Lung (tissue), 12 donors: Measurements from ENCODE around the gene EFNA5. TPM values are rescaled to one million over a fixed set of nuclear protein-coding genes. Genes with fewer than 3 reads are reported as not detected.

Experiments used
- ATAC-seq: fragments of 200-7000 bp; cut with Tn5 transposase; one replicate; pipeline ENCODE4 v1.9.1; 2020; ENCODE audit warnings: moderate number of reproducible peaks; ENCODE audit not compliant: insufficient read depth, low FRiP score
- DNase-seq, 3 donors: peaks; one replicate each; pipeline ENCODE4 v3.0.0-alpha.2; 2013 to 2017
- H3K27ac ChIP-seq, 2 donors: one replicate each; pipeline ENCODE4 v1.5.1; 2013; ENCODE audit warnings: mild to moderate bottlenecking in 2 of 2, moderate library complexity in 2 of 2, control low read depth in 1 of 2, inconsistent platforms in 1 of 2, low read depth in 1 of 2, low read length in 1 of 2
- H3K27me3 ChIP-seq, 3 donors: one replicate each; pipeline ENCODE4 v1.5.1; 2013; ENCODE audit warnings: low read length in 2 of 3; ENCODE audit not compliant: control insufficient read depth in 3 of 3, insufficient read depth in 3 of 3
- H3K36me3 ChIP-seq, 4 donors: one replicate each; pipeline ENCODE4 v1.5.1; 2013; ENCODE audit warnings: low read length in 4 of 4, mild to moderate bottlenecking in 1 of 4, moderate library complexity in 1 of 4; ENCODE audit not compliant: control insufficient read depth in 4 of 4, insufficient read depth in 4 of 4
- H3K4me1 ChIP-seq, 5 donors: one replicate each; pipeline ENCODE4 v1.5.1; 2013; ENCODE audit warnings: low read length in 5 of 5, mild to moderate bottlenecking in 2 of 5, moderate library complexity in 1 of 5; ENCODE audit not compliant: control insufficient read depth in 5 of 5, insufficient read depth in 5 of 5
- H3K4me3 ChIP-seq: one replicate; pipeline ENCODE4 v1.5.1; 2013; ENCODE audit warnings: mild to moderate bottlenecking, control low read depth, moderate library complexity
- H3K9ac ChIP-seq, 2 donors: one replicate each; pipeline ENCODE4 v1.5.1; 2013; ENCODE audit warnings: low read length in 2 of 2, control low read depth in 1 of 2; ENCODE audit not compliant: insufficient read depth in 1 of 2
- H3K9me3 ChIP-seq, 4 donors: one replicate each; pipeline ENCODE4 v1.5.1; 2013; ENCODE audit warnings: low read length in 3 of 4, mild to moderate bottlenecking in 1 of 4, moderate library complexity in 1 of 4; ENCODE audit not compliant: control insufficient read depth in 4 of 4, insufficient read depth in 3 of 4
- WGBS, 2 donors: extraction: QIAGEN DNeasy Blood & Tissue Kit; methylation state at CpG; one replicate each; pipeline ENCODE4 v1.1.7; 2013; 5-methylcytosine and 5-hydroxymethylcytosine counted together
- polyA plus RNA-seq, 2 donors: library from polyadenylated mRNA; stranded (reverse); fragments of 200-250 nt; gene quantifications; one replicate each; pipeline ENCODE4 v1.2.1, GENCODE V29; 2013
- total RNA-seq, 2 donors: library from RNA; depleted of rRNA in 1 of 2; stranded (reverse); fragments of >200 nt in 1 of 2; gene quantifications; one replicate each; pipeline ENCODE4 v1.2.1, GENCODE V29; 2014 to 2021
- TF ChIP-seq, protein P1 (sequence below): IDR thresholded peaks from 2 replicates; pipeline ENCODE4 v1.5.1; 2012; ENCODE audit warnings: mild to moderate bottlenecking; ENCODE audit errors: control extremely low read depth, extremely low read depth
- donor health status: control.
- donor health status: control.
- donor health status: Bipolar disorder and iron deficiency.
- donor health status: healthy.
- donor health status: DM: yes; HTN: yes; CAD: no.

The EFNA5 gene
- total and polyA plus RNA-seq, 4 donors: 2.1 to 18.4 (median 7.8) TPM

DNA sequence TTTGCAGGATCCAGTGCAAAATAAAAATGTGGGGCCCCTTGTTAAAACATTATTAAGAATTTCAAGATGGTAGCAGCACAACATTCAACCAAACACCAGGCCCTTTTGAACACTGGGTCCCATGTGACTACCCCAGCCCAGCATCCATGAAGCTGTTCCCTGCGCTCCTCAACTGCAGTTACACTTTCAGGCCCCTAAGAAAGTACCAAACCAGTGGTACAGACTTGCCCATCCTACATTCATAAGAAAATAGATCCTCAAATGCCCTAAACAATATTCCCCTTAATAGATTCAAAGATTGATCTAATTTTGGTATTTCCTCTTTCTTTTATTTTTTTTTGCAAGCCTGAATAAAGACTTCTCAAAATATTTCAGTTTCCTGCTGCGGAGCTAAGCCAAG is 201.7 kb downstream of the EFNA5 start:
- Histone ChIP-seq H3K4me3 (no peak overlapping the region), H3K4me1 (peaks cover 1 to 20% (median 14%) of the 10 kb centered on the region in 5 donors), H3K36me3 (no peaks in the 10 kb centered on the region), H3K27me3 (no peaks in the 10 kb centered on the region), H3K9me3 (no peaks in the 10 kb centered on the region), H3K9ac (no peak overlapping the region), H3K27ac (peak overlapping the region in 1 of 2 donors; percentile 81)
- TF ChIP-seq, protein P1, sequence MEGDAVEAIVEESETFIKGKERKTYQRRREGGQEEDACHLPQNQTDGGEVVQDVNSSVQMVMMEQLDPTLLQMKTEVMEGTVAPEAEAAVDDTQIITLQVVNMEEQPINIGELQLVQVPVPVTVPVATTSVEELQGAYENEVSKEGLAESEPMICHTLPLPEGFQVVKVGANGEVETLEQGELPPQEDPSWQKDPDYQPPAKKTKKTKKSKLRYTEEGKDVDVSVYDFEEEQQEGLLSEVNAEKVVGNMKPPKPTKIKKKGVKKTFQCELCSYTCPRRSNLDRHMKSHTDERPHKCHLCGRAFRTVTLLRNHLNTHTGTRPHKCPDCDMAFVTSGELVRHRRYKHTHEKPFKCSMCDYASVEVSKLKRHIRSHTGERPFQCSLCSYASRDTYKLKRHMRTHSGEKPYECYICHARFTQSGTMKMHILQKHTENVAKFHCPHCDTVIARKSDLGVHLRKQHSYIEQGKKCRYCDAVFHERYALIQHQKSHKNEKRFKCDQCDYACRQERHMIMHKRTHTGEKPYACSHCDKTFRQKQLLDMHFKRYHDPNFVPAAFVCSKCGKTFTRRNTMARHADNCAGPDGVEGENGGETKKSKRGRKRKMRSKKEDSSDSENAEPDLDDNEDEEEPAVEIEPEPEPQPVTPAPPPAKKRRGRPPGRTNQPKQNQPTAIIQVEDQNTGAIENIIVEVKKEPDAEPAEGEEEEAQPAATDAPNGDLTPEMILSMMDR: no peak
- WGBS, 2 donors: 29 to 44% methylated on average over 2 of the region's 2 CpGs
- DNase-seq (no peak), ATAC-seq (no peak)

GRCh38 chr5:107468276-107468675 is 202.5 kb downstream of the EFNA5 start:
- H3K4me3 ChIP-seq: no peak overlapping the region
- ATAC-seq (no peak), DNase-seq (peak in 1 of 3 donors; percentile 34)
- peaks cover 1 to 20% (median 18%) of the 10 kb centered on the region in 5 donors for H3K4me1 ChIP-seq
- H3K9me3 ChIP-seq: no peaks in the 10 kb centered on the region
- no peak overlapping the region for H3K9ac ChIP-seq
- no peaks in the 10 kb centered on the region for H3K27me3 ChIP-seq
- TF ChIP-seq, protein P1: no peak
- 50 to 71% methylated on average over 1 of the region's 1 CpG for WGBS, 2 donors
- no peaks in the 10 kb centered on the region for H3K36me3 ChIP-seq
- H3K27ac ChIP-seq: peak overlapping the region in 1 of 2 donors; percentile 41

GRCh38 chr5:107467137-107467932 is 203.4 kb downstream of the EFNA5 start:
- Histone ChIP-seq H3K36me3 (no peaks in the 10 kb centered on the region), H3K27me3 (no peaks in the 10 kb centered on the region), H3K9me3 (no peaks in the 10 kb centered on the region), H3K4me1 (peaks cover 1 to 19% (median 16%) of the 10 kb centered on the region in 5 donors), H3K9ac (no peak overlapping the region), H3K27ac (peak overlapping the region in 1 of 2 donors; percentile 41), H3K4me3 (no peak overlapping the region)
- ATAC-seq (no peak), DNase-seq (peak in 2 of 3 donors; percentile 42 to 43)
- TF ChIP-seq, protein P1: no peak
- 91 to 95% methylated on average over 5 of the region's 5 CpGs for WGBS, 2 donors
